ENCODE measurements around the gene TRIP11. TPM values are rescaled to one million over a fixed set of nuclear protein-coding genes. Genes with fewer than 3 reads are reported as not detected.
"Not testable (repeated sequence)": the region's sequence is repeated elsewhere in the genome, so short reads cannot be mapped to it uniquely, and the experiment has no call there.

Gene TRIP11
- total RNA-seq, 1 donor from 2014 or later = 28.4 TPM

DNA sequence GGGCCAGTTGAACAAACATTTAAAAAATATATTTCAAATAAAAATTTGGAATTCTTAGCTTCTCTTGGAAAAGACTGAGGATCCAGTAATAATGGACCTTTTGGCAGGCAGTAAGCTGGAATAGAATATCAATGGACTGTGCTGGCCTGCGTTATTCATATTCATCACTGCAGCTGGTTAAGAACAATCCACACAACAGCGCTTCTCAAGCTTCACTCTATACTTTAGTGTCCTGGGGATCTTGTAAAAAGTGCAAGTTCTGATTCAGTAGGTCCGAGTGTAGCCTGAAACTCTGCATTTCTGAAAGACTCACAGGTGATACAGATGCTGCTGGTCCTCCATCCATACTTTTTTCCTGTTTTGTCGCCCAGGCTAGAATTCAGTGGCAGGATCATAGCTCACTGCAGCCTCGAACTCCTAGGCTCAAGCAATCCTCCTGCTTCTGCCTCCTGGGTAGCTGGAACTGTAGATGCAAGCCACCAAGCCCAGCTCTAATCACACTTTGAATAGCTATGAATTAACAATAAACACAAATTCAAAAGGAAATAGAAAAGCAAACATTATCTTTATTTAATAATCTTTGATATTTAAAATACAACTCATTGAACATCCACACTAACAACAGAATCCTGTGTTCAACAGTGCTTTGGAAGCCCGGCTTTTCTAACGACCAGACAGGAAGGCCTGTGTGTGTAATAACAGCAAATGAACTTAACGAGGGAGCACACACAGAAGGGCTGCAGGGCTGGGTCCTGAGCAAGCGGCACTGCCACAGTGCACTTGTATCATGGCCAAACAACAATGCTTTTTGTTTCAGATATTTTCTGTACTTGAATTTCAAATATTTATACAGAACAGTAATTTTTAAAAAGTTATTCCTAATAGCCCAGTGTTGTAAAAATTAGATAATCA, 18.4 kb upstream of the TRIP11 start:
- no peaks in the 10 kb centered on the region for H3K27me3 ChIP-seq
- H3K9me3 Mint-ChIP-seq = no peaks in the 10 kb centered on the region
- H3K36me3 ChIP-seq = no peaks in the 10 kb centered on the region

GRCh38 chr14:92049781-92050180, 9.9 kb upstream of the TRIP11 start:
- TF ChIP-seq EZH2 (IDR thresholded peaks at IDR 0.05) = no peak
- TF ChIP-seq CTCF (IDR thresholded peaks at IDR 0.05) = no peak
- no peak overlapping the region for H3K9ac ChIP-seq
- no peaks in the 10 kb centered on the region for H3K9me3 Mint-ChIP-seq
- H4K20me1 ChIP-seq (ENCODE audit: low read depth) = no peaks in the 10 kb centered on the region
- no peak overlapping the region for H2AFZ ChIP-seq (replicated peaks)
- no peak overlapping the region for H3K4me3 ChIP-seq
- H3K79me2 ChIP-seq (ENCODE audit: low read depth) = no peaks in the 10 kb centered on the region
- H3K4me1 Mint-ChIP-seq = no peaks in the 10 kb centered on the region
- peaks cover 2% of the 10 kb centered on the region for H3K27me3 Mint-ChIP-seq (ENCODE audit: insufficient read depth, low read depth)
- no peaks in the 10 kb centered on the region for H3K27me3 ChIP-seq
- DNase-seq (ENCODE audit: low spot score) = no peak
- H3K36me3 ChIP-seq = no peaks in the 10 kb centered on the region
- no peak overlapping the region for H3K4me2 ChIP-seq
- H3K36me3 Mint-ChIP-seq = peaks cover 17% of the 10 kb centered on the region
- no peaks in the 10 kb centered on the region for H3K4me1 ChIP-seq
- no peaks in the 10 kb centered on the region for H3F3A ChIP-seq (ENCODE audit: low read depth)
- no peak overlapping the region for H3K27ac Mint-ChIP-seq
- H3K27ac ChIP-seq = no peak overlapping the region
- no peak overlapping the region for H3K4me3 Mint-ChIP-seq
- H3K9me3 ChIP-seq (ENCODE audit: low read depth) = no peaks in the 10 kb centered on the region

More for the DNA sequence above, 18.4 kb upstream of the TRIP11 start:
- no peak overlapping the region for H3K27ac Mint-ChIP-seq
- Histone ChIP-seq H3K9ac (no peak overlapping the region), H3F3A (ENCODE audit: low read depth) (peaks cover 9% of the 10 kb centered on the region), H3K79me2 (ENCODE audit: low read depth) (no peaks in the 10 kb centered on the region), H2AFZ (replicated peaks) (no peak overlapping the region), H3K4me3 (no peak overlapping the region), H4K20me1 (ENCODE audit: low read depth) (no peaks in the 10 kb centered on the region), H3K4me1 (no peaks in the 10 kb centered on the region), H3K27ac (peak overlapping the region; percentile 50), H3K9me3 (ENCODE audit: low read depth) (no peaks in the 10 kb centered on the region), H3K4me2 (no peak overlapping the region)
- no peak for DNase-seq (ENCODE audit: low spot score)
- H3K4me1 Mint-ChIP-seq = no peaks in the 10 kb centered on the region
- TF ChIP-seq CTCF (IDR thresholded peaks at IDR 0.05) (no peak), EZH2 (IDR thresholded peaks at IDR 0.05) (no peak), EZH2phosphoT487 (IDR thresholded peaks at IDR 0.05) (no peak)
- peaks cover 2% of the 10 kb centered on the region for H3K27me3 Mint-ChIP-seq (ENCODE audit: insufficient read depth, low read depth)
- H3K4me3 Mint-ChIP-seq = no peak overlapping the region
- peaks cover 7% of the 10 kb centered on the region for H3K36me3 Mint-ChIP-seq

GRCh38 chr14:92049221-92049620, 9.4 kb upstream of the TRIP11 start:
- H3K4me1 ChIP-seq; H3K4me3 ChIP-seq; H3K27ac Mint-ChIP-seq; H3K4me2 ChIP-seq; H3K9me3 ChIP-seq (ENCODE audit: low read depth); DNase-seq (ENCODE audit: low spot score); H3K27me3 ChIP-seq; H3K36me3 ChIP-seq; H3K27ac ChIP-seq; H2AFZ ChIP-seq (replicated peaks); H3K9ac ChIP-seq; H3K79me2 ChIP-seq (ENCODE audit: low read depth); H3F3A ChIP-seq (ENCODE audit: low read depth); H4K20me1 ChIP-seq (ENCODE audit: low read depth); H3K4me1 Mint-ChIP-seq; H3K27me3 Mint-ChIP-seq (ENCODE audit: insufficient read depth, low read depth); H3K4me3 Mint-ChIP-seq; H3K9me3 Mint-ChIP-seq: not testable (repeated sequence)
- peaks cover 17% of the 10 kb centered on the region for H3K36me3 Mint-ChIP-seq

DNA sequence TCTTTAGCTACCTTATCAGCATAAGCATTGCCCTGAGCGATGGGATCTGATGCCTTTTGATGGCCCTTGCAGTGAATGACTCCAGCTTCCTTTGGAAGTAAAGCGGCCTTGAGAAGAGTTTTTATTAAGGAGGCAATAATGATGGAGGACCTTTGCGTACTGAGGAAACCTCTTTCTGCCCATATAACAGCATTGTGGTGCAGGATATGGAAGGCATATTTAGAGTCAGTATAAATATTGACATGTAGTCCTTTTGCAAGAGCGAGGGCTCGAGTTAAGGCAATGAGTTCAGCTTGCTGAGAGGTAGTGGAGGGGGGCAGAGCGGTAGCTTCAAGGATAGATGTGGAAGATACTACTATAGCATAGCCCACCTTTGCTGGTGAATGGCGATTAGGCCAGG, 6.0 kb upstream of the TRIP11 start:
- H3K9me3 ChIP-seq (ENCODE audit: low read depth); H3K27me3 Mint-ChIP-seq (ENCODE audit: insufficient read depth, low read depth); H2AFZ ChIP-seq (replicated peaks); H3K9me3 Mint-ChIP-seq; H3K27ac Mint-ChIP-seq; DNase-seq (ENCODE audit: low spot score); H4K20me1 ChIP-seq (ENCODE audit: low read depth); H3K4me3 ChIP-seq; H3K4me1 ChIP-seq; H3K4me1 Mint-ChIP-seq; H3K36me3 ChIP-seq; H3K9ac ChIP-seq; H3K4me2 ChIP-seq; H3F3A ChIP-seq (ENCODE audit: low read depth); H3K27ac ChIP-seq; H3K4me3 Mint-ChIP-seq; H3K79me2 ChIP-seq (ENCODE audit: low read depth); H3K27me3 ChIP-seq: not testable (repeated sequence)
- peaks cover 17% of the 10 kb centered on the region for H3K36me3 Mint-ChIP-seq

DNA sequence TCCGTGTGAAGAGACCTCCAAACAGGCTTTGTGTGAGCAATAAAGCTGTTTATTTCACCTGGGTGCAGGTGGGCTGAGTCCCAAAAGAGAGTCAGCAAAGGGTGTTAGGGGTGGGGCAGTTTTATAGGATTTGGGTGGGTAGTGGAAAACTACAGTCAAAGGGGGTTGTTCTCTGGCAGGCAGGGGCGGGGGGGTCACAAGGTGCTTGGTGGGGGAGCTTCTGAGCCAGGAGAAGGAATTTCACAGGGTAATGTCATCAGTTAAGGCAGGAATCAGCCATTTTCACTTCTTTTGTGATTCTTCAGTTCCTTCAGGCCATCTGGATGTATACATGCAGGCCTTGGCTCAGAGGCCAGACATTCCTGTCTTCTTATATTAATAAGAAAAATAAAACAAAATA, 1.9 kb upstream of the TRIP11 start:
- not testable (repeated sequence) for H3K9ac ChIP-seq; H4K20me1 ChIP-seq (ENCODE audit: low read depth); H3K27me3 ChIP-seq; H3K27ac Mint-ChIP-seq; H3K4me2 ChIP-seq; H2AFZ ChIP-seq (replicated peaks); H3K9me3 ChIP-seq (ENCODE audit: low read depth); H3K27ac ChIP-seq; H3K36me3 ChIP-seq; H3K4me3 ChIP-seq; H3K9me3 Mint-ChIP-seq; DNase-seq (ENCODE audit: low spot score); H3K4me3 Mint-ChIP-seq; H3K27me3 Mint-ChIP-seq (ENCODE audit: insufficient read depth, low read depth); H3K36me3 Mint-ChIP-seq
- H3K4me1 Mint-ChIP-seq = peaks cover 16% of the 10 kb centered on the region
- Histone ChIP-seq H3F3A (ENCODE audit: low read depth) (peaks cover 18% of the 10 kb centered on the region), H3K79me2 (ENCODE audit: low read depth) (peaks cover 39% of the 10 kb centered on the region), H3K4me1 (peaks cover 12% of the 10 kb centered on the region)
